Kidney (tissue), 14 donors: Measurements from ENCODE around the gene EBF3. TPM values are rescaled to one million over a fixed set of nuclear protein-coding genes. Genes with fewer than 3 reads are reported as not detected.

Experiments used
- DNase-seq, 5 donors: peaks; one replicate each; pipeline ENCODE4 v3.0.0-alpha.2; 2013 to 2020
- FAIRE-seq: peaks from 2 replicates; lab custom pipeline; 2012; peaks lifted over from hg19 to GRCh38; lab: Jason Lieb, UNC
- H3K27ac ChIP-seq, 2 donors: one replicate each; pipeline ENCODE4 v1.7.0; 2013; ENCODE audit warnings: low read depth in 2 of 2, low read length in 2 of 2, inconsistent platforms in 1 of 2
- H3K27me3 ChIP-seq: one replicate; pipeline ENCODE4 v1.7.1; 2013; ENCODE audit warnings: low read length, inconsistent platforms; ENCODE audit not compliant: control insufficient read depth, insufficient read depth
- H3K36me3 ChIP-seq, 3 donors: one replicate each; pipeline versions ENCODE4 v1.7.0 to v1.7.1; 2013; ENCODE audit warnings: low read length in 3 of 3, control low read depth in 1 of 3, inconsistent platforms in 1 of 3; ENCODE audit not compliant: insufficient read depth in 3 of 3, control insufficient read depth in 2 of 3
- H3K4me1 ChIP-seq, 3 donors: one replicate each; pipeline versions ENCODE4 v1.7.0 to v1.7.1; 2013; ENCODE audit warnings: low read length in 3 of 3, inconsistent platforms in 1 of 3, low read depth in 1 of 3; ENCODE audit not compliant: control insufficient read depth in 2 of 3, insufficient read depth in 2 of 3
- H3K4me3 ChIP-seq, 3 donors: one replicate each; pipeline versions ENCODE4 v1.7.0 to v1.8.1; 2013; ENCODE audit warnings: low read length in 3 of 3, control low read depth in 1 of 3, inconsistent platforms in 1 of 3
- H3K9ac ChIP-seq, 3 donors: one replicate each; pipeline versions ENCODE4 v1.7.0 to v1.7.1; 2013; ENCODE audit warnings: low read length in 3 of 3, control low read depth in 1 of 3, inconsistent platforms in 1 of 3
- H3K9me3 ChIP-seq, 3 donors: one replicate each; pipeline versions ENCODE4 v1.7.0 to v1.7.1; 2013; ENCODE audit warnings: low read length in 3 of 3, control low read depth in 1 of 3, inconsistent platforms in 1 of 3; ENCODE audit not compliant: control insufficient read depth in 2 of 3, insufficient read depth in 1 of 3
- CTCF ChIP-seq: IDR thresholded peaks from 3 replicates; pipeline ENCODE4 v1.5.1; 2012; ENCODE audit warnings: mild to moderate bottlenecking, moderate library complexity, borderline replicate concordance; ENCODE audit not compliant: insufficient read depth; ENCODE audit errors: extremely low read depth
- intact Hi-C: fragments of 100-400 bp; cut with DNase I; formaldehyde crosslinking; loops from one replicate; pipeline ENCODE4 v1.11.1; 2022
- polyA plus RNA-seq: library from polyadenylated mRNA; stranded (reverse); fragments of 350-450 nt; fragmentation: Illumina TruSeq; extraction: RNeasy Lipid Tissue Mini Kit (QIAGEN cat#74804); gene quantifications from one replicate; pipeline ENCODE4 v1.2.3, GENCODE V29; 2014; ENCODE audit warnings: low read depth, low replicate concordance; ENCODE audit not compliant: insufficient read depth
- total RNA-seq: library from RNA; stranded (reverse); fragmentation: NEBNext Ultra II Directional; extraction: Animal tissue kit (Norgen Biotek cat#: 25700); gene quantifications from one replicate; pipeline ENCODE4 v1.2.1, GENCODE V29; 2021
- donor health status: control.
- donor health status: control.
- donor health status: control.
- donor health status: control.
- donor health status: control.
- donor health status: DM: yes; HTN: yes; CAD: no.
- donor health status: Normal renal cell carcinoma (clear cell type).

EBF3 gene
- total and polyA plus RNA-seq, 2 donors from 2014 or later: 0.09 to 0.98 TPM

GRCh38 chr10:129865960-129866359, 98.1 kb downstream of the EBF3 start:
- no peaks in the 10 kb centered on the region for H3K27me3 ChIP-seq
- H3K9ac ChIP-seq: no peak overlapping the region
- TF ChIP-seq CTCF: no peak
- H3K36me3 ChIP-seq: no peaks in the 10 kb centered on the region
- no peak overlapping the region for H3K4me3 ChIP-seq
- no peaks in the 10 kb centered on the region for H3K4me1 ChIP-seq
- DNase-seq (no peak), FAIRE-seq (no peak)
- no peak overlapping the region for H3K27ac ChIP-seq
- intact Hi-C loops: no loop called here
- H3K9me3 ChIP-seq: no peaks in the 10 kb centered on the region

- Histone ChIP-seq H3K9me3 (no peaks in the 10 kb centered on the region), H3K4me1 (no peaks in the 10 kb centered on the region), H3K27me3 (no peaks in the 10 kb centered on the region), H3K4me3 (no peak overlapping the region), H3K27ac (no peak overlapping the region), H3K36me3 (no peaks in the 10 kb centered on the region), H3K9ac (no peak overlapping the region)
- TF ChIP-seq CTCF: no peak
- intact Hi-C loops: no loop called here
- DNase-seq: no peak
- FAIRE-seq: no peak
Measured at GRCh38 chr10:129865413-129865812, 98.7 kb downstream of the EBF3 start.

DNA sequence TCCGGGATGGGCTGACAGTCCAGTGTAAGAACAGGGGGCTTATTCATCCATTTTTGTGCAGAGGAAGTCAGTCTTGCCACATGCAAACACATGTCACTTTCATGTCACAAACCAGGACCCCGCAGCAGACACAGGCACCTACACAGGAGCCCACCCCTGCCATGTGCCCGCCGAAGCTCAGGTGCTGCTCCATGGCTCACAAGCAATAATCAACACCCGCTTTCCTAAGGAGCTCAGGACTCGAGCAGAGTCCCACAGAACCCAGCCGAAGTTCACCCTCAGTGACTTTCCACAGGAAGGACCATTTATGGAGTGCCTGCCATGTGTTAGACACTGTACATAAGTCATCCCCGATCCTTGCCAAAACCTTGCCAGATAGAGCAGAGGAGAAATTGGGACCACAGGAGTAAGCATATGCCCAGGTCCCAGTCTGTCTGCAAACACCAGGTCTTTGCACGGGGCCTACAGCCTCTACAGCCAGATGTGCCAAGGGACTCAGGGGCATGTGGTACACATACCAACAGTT, 99.4 kb downstream of the EBF3 start:
- intact Hi-C loops: no loop called here
- FAIRE-seq: no peak
- Histone ChIP-seq H3K4me1 (no peaks in the 10 kb centered on the region), H3K27me3 (no peaks in the 10 kb centered on the region), H3K4me3 (no peak overlapping the region), H3K9ac (no peak overlapping the region), H3K9me3 (no peaks in the 10 kb centered on the region), H3K27ac (no peak overlapping the region), H3K36me3 (no peaks in the 10 kb centered on the region)
- no peak for TF ChIP-seq CTCF
- DNase-seq: no peak

DNA sequence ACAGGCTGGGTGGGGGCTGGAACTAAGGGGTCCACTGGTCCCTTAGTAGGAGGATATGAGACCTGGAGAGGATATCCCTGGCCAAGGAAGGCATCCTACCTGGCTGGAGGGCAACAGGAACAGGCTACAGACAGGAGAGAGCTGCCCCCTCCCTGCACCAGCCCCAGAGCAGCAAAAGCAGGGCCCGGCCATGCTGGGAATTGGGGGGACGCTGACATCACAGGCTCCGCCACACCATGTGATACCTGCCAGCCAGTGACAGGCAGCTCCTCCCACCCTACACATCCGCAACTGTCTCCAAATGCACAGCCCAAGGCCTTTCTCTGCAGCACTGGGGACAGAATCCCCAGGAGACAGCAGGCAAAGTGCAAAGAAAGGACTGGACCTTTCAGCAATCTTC, 100.0 kb downstream of the EBF3 start:
- Histone ChIP-seq H3K27me3 (no peaks in the 10 kb centered on the region), H3K4me3 (no peak overlapping the region), H3K36me3 (no peaks in the 10 kb centered on the region), H3K9me3 (no peaks in the 10 kb centered on the region), H3K4me1 (no peaks in the 10 kb centered on the region), H3K9ac (no peak overlapping the region), H3K27ac (no peak overlapping the region)
- TF ChIP-seq CTCF: no peak
- no peak for FAIRE-seq
- intact Hi-C loops: no loop called here
- DNase-seq: no peak
